ENCODE results near the gene PRKN.
"Not testable (repeated sequence)": the region's sequence is repeated elsewhere in the genome, so short reads cannot be mapped to it uniquely, and the experiment has no call there.

The PRKN gene

GRCh38 chr6:162612613-162613012 is 115.0 kb downstream of the PRKN start:
- DNase-seq, result no peak

GRCh38 chr6:162610351-162610750 is 117.2 kb downstream of the PRKN start:
- no peak for DNase-seq

GRCh38 chr6:162605881-162606280 is 121.7 kb downstream of the PRKN start:
- DNase-seq, result no peak

GRCh38 chr6:162603231-162604015 is 124.1 kb downstream of the PRKN start:
- DNase-seq, result no peak

- no peak for DNase-seq
Observed at GRCh38 chr6:162602759-162603158, 124.8 kb downstream of the PRKN start.

- no peak for DNase-seq
Observed at GRCh38 chr6:162596676-162597075, 130.9 kb downstream of the PRKN start.

GRCh38 chr6:162591517-162591916 is 136.0 kb downstream of the PRKN start:
- no peak for DNase-seq

- no peak for DNase-seq
Observed at GRCh38 chr6:162581988-162582780, 145.4 kb downstream of the PRKN start.

GRCh38 chr6:162580619-162581018 is 146.9 kb downstream of the PRKN start:
- DNase-seq, result no peak

- DNase-seq, result no peak
Observed at GRCh38 chr6:162576016-162576415, 151.6 kb downstream of the PRKN start.

GRCh38 chr6:162572240-162572639 is 155.3 kb downstream of the PRKN start:
- no peak for DNase-seq

GRCh38 chr6:162568266-162568665 is 159.3 kb downstream of the PRKN start:
- DNase-seq, result no peak

- DNase-seq, result no peak
Observed at GRCh38 chr6:162562041-162562440, 165.5 kb downstream of the PRKN start.

- DNase-seq, result no peak
Observed at GRCh38 chr6:162560891-162561290, 166.7 kb downstream of the PRKN start.

- no peak for DNase-seq
Observed at GRCh38 chr6:162554531-162554930, 173.0 kb downstream of the PRKN start.

- DNase-seq, result no peak
Observed at GRCh38 chr6:162546905-162547304, 180.7 kb downstream of the PRKN start.

GRCh38 chr6:162543221-162543620 is 184.3 kb downstream of the PRKN start:
- DNase-seq, result no peak

- no peak for DNase-seq
Observed at GRCh38 chr6:162541019-162541601, 186.5 kb downstream of the PRKN start.

GRCh38 chr6:162539321-162539720 is 188.2 kb downstream of the PRKN start:
- DNase-seq, result no peak

- no peak for DNase-seq
Observed at GRCh38 chr6:162538643-162539064, 188.9 kb downstream of the PRKN start.

- no peak for DNase-seq
Observed at GRCh38 chr6:162533009-162533400, 194.6 kb downstream of the PRKN start.

- DNase-seq, result no peak
Observed at GRCh38 chr6:162532283-162533008, 195.1 kb downstream of the PRKN start.

GRCh38 chr6:162531391-162531790 is 196.2 kb downstream of the PRKN start:
- DNase-seq, result not testable (repeated sequence)
